Natural killer cell treated with Interleukin-12 subunit alpha and Interleukin-12 subunit beta and Interleukin-15 and Interleukin-18, amount 100 ng/mL, for 72 hours (primary cell): Measurements from ENCODE around the gene PITHD1. TPM values are rescaled to one million over a fixed set of nuclear protein-coding genes. Genes with fewer than 3 reads are reported as not detected.
A peak's percentile ranks its signal among the peaks of the same experiment; 100 is the strongest.
"Not testable (repeated sequence)": the region's sequence is repeated elsewhere in the genome, so short reads cannot be mapped to it uniquely, and the experiment has no call there.

ENCODE experiments used
- ATAC-seq, 2 donors: fragments of 150-1000 bp; cut with Tn5 transposase in 1 of 2; sonication (Bioruptor Pico), chemical (Tn5 transposase) in 1 of 2; 2 replicates each; pipeline ENCODE4 v1.10.0; 2021
- DNase-seq: peaks from one replicate; pipeline ENCODE4 v3.0.0; 2022; ENCODE audit warnings: low spot score
- H3K27ac Mint-ChIP-seq, 2 donors: 1 replicate in 1 of 2; 2 replicates in 1 of 2; pipeline ENCODE4 v1.8.0; 2022; ENCODE audit warnings: mixed read lengths in 2 of 2, mild to moderate bottlenecking in 1 of 2, moderate library complexity in 1 of 2
- H3K27me3 Mint-ChIP-seq, 2 donors: 1 replicate in 1 of 2; 2 replicates in 1 of 2; pipeline ENCODE4 v1.8.0; 2022; ENCODE audit warnings: mixed read lengths in 2 of 2
- H3K36me3 Mint-ChIP-seq: one replicate; pipeline ENCODE4 v1.8.0; 2022; ENCODE audit warnings: mixed read lengths
- H3K4me1 Mint-ChIP-seq, 2 donors: 1 replicate in 1 of 2; 2 replicates in 1 of 2; pipeline ENCODE4 v1.8.0; 2022; ENCODE audit warnings: low read depth in 2 of 2, mixed read lengths in 2 of 2, mild to moderate bottlenecking in 1 of 2
- H3K4me3 Mint-ChIP-seq: one replicate; pipeline ENCODE4 v1.8.0; 2022; ENCODE audit warnings: mixed read lengths
- H3K9me3 Mint-ChIP-seq: 2 replicates; pipeline ENCODE4 v1.8.0; 2022; ENCODE audit warnings: mixed read lengths
- total RNA-seq, 2 donors: library from RNA; stranded (reverse); gene quantifications; one replicate each; pipeline ENCODE4 v1.2.3, GENCODE V29; 2022

Gene PITHD1, protein sequence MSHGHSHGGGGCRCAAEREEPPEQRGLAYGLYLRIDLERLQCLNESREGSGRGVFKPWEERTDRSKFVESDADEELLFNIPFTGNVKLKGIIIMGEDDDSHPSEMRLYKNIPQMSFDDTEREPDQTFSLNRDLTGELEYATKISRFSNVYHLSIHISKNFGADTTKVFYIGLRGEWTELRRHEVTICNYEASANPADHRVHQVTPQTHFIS
- total RNA-seq: 10 to 100 TPM; 68.6 to 77.7 TPM

DNA sequence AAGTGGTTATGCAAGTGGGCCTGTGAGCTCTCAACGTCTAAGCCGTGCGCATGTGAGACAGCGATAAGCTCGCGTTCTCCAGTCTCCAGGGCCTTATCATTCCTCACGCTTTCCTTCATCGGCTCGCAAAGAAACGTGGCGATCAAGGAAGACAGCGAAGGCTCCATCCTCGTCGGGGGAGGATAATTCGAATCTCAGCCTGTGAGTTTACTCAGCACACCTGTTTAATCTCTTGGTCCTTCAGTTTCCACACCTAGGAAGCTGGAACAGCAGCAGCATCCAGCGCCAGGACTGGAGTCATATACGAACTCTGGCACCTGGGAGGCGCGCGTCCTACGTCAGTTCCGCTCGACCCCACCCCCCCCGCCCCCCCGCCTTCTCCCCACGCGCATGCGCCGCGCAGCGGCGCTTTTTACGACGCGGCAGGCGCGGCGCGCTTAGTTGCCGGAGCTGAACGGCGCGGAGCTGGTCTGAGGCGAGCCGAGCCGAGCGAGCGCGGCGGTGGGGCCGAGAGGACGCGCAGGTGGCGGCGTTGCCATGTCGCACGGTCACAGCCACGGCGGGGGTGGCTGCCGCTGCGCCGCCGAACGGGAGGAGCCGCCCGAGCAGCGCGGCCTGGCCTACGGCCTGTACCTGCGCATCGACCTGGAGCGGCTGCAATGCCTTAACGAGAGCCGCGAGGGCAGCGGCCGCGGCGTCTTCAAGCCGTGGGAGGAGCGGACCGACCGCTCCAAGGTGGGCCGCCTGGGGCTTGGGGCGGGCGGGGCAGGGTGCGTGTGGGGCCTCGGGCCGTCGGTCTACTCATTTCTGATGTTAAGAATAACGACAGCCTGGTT is at the start of gene PITHD1:
TSS of gene PITHD1 (plus strand) at position 440 of the 836 bp plus-strand sequence. CDS start at position 538, 98 bp downstream.
- peak within 1 kb of the TSS; percentile 84 to 93 for H3K27ac Mint-ChIP-seq
- ATAC-seq: peak; percentile 92 to 93
- peak within 1 kb of the TSS; percentile 89 for H3K4me3 Mint-ChIP-seq
- H3K36me3 Mint-ChIP-seq: no peaks in the 10 kb centered on the region
- peak; percentile 87 for DNase-seq
- H3K27me3 Mint-ChIP-seq: no peaks in the 10 kb centered on the region
- peaks cover 19 to 25% of the 10 kb centered on the region in 2 donors for H3K4me1 Mint-ChIP-seq
- H3K9me3 Mint-ChIP-seq: no peaks in the 10 kb centered on the region

DNA sequence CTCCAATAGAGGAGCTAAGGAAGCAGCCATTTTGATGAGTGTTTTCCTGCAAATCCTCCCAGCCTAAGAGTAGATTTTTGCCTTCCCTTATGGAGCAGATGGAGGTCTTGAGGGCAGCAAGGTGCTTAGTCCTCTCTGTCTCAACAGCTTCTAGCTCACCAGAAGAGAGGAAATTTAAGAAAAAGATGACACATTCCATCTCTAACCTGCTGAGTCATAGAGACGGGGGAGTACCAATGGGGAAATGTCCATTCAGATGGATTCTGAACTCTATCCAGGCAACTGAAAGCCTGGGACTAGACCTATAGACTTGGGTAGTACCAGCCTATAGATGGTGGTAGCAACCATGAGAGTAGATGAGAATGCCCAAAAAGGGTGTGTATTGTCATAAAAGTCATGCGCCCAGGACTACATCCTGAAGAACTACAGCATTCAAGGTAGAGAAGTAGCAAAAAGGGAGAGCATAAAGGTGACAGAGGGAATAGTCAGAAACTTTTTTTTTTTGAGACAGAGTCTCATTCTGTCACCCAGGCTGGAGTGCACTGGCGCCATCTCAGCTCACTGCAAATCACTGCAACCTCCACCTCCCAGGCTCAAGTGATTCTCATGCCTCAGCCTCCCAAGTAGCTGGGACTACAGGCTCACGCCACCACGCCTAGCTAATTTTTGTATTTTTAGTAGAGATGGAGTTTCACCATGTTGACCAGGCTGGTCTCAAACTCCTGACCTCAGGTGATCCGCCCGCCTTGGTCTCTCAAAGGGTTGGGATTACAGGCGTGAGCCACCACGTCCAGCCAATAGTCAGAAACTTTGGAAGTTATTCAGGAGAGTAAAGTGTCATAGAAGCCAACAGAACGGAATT is 45.6 kb upstream of the PITHD1 start:
- H3K36me3 Mint-ChIP-seq: no peaks in the 10 kb centered on the region
- DNase-seq (no peak), ATAC-seq (no peak)
- H3K9me3 Mint-ChIP-seq: no peaks in the 10 kb centered on the region
- H3K4me3 Mint-ChIP-seq: no peak overlapping the region
- H3K27ac Mint-ChIP-seq: peak overlapping the region in 1 of 2 donors; percentile 3
- peaks cover 19 to 23% of the 10 kb centered on the region in 2 donors for H3K4me1 Mint-ChIP-seq
- no peaks in the 10 kb centered on the region for H3K27me3 Mint-ChIP-seq

DNA sequence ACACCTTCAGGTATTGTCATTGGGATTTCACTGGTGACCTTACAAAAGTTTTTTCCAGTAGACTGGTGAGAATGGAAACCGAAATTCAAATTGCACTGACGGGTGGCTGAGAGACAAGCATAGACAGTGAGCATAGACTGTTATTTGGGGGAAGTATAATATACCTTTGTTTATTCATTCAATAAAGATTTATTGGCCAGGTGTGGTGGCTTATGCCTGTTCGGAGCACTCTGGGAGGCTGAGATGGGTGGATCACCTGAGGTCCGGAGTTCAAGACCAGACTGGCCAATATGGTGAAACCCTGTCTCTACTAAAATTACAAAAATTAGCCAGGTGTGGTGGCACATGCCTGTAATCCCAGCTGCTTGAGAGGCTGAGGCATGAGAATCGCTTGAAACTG is 44.9 kb upstream of the PITHD1 start:
- H3K4me1 Mint-ChIP-seq: peaks cover 19 to 21% of the 10 kb centered on the region in 2 donors
- H3K36me3 Mint-ChIP-seq, H3K4me3 Mint-ChIP-seq, H3K27me3 Mint-ChIP-seq, DNase-seq, ATAC-seq, H3K9me3 Mint-ChIP-seq: not testable (repeated sequence)
- H3K27ac Mint-ChIP-seq: peak overlapping the region in 1 of 2 donors; percentile 3

DNA sequence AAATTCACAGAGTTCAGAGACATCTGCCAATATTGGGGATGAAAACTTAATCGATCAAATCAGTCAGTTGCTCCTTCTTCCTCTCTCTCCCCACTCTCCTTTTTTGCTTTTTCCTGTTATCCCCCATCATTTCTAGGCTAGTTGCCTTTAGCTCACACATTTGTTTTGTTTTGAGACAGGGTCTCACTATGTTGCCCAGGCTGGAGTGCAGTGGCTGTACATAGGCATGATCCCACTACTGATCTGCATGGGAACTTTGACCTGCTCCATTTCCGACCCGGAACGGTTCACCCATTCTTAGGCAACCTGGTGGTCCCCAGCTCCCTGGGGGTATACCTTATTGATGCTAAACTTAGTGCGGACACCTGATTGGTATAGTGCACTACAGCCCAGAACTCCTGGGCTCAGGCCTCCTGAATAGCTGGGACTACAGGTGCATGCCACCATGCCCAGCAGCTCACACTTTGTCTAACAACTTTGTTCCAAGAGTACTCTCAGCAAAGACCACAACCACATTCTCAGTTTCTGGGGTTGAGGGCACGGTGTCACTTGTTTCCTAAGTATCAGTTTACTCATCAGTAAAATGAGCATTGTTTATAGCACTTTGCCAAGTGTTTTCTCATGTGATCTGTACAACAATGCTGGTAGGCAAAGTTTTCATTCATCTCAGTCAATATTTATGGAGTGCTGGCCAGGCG is 41.6 kb upstream of the PITHD1 start:
- ATAC-seq (peak; percentile 61 to 71), DNase-seq (no peak)
- Mint-ChIP-seq H3K9me3 (no peaks in the 10 kb centered on the region), H3K4me3 (no peak overlapping the region), H3K4me1 (peaks cover 16% of the 10 kb centered on the region in 2 donors), H3K27me3 (no peaks in the 10 kb centered on the region), H3K36me3 (no peaks in the 10 kb centered on the region), H3K27ac (peak overlapping the region in 1 of 2 donors; percentile 28)

DNA sequence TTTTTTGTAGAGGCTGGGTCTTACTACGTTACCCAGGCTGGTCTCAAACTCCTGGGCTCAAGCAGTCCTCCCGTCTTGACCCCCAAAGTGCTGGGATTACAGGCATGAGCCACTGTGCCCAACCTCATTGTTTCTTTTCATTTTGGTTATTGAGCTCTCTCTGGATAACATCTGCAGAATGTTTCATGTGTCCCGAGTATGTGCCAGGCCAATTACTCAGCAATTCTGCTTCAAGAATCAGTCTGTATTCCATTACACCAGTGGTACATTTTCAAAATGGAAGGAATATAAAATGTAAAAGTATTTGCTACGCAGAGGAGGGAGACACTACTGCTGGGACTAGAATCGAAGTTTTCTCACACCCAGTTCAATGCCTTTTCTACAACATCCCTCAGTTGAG is 36.6 kb upstream of the PITHD1 start:
- Mint-ChIP-seq H3K36me3 (peaks cover 6% of the 10 kb centered on the region), H3K4me1 (peaks cover 32 to 34% of the 10 kb centered on the region in 2 donors), H3K27me3 (no peaks in the 10 kb centered on the region), H3K4me3 (peak overlapping the region; percentile 94), H3K9me3 (no peaks in the 10 kb centered on the region), H3K27ac (peak overlapping the region; percentile 86 to 89)
- DNase-seq: no peak
- no peak for ATAC-seq

DNA sequence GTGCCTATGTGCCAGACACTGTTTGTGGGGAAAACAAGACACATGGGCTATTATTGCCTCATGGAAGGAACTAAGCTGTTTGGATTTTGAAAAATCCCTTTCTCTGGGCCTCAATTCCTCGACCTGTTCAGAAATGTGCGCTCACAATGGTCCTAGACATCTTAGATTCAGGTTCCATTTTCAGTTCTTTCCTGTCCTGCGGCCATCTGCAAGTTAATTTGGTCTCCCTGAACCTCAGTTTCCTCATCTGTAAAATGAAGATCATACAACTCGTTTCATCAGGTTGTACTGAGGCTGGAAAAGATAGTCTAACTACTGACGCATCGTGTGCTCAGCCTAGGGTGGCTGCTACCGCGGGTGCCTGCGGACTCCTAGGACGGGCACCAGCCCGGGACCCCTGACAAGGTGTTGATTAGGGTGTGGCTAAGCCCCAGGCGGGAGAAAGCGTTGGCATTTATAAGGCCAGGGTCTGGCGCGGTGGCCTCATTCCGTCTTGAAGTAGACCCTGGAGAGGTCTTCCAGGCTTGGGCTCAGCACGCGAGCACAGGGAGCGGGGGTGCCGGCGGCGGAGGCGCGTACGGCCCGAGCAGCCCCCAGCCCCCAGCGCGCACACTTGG is 35.4 kb upstream of the PITHD1 start:
- peak; percentile 41 to 53 for ATAC-seq
- peak overlapping the region; percentile 86 to 89 for H3K27ac Mint-ChIP-seq
- no peaks in the 10 kb centered on the region for H3K27me3 Mint-ChIP-seq
- no peak for DNase-seq
- peaks cover 13% of the 10 kb centered on the region for H3K36me3 Mint-ChIP-seq
- peak overlapping the region; percentile 94 for H3K4me3 Mint-ChIP-seq
- peaks cover 40 to 42% of the 10 kb centered on the region in 2 donors for H3K4me1 Mint-ChIP-seq
- no peaks in the 10 kb centered on the region for H3K9me3 Mint-ChIP-seq

DNA sequence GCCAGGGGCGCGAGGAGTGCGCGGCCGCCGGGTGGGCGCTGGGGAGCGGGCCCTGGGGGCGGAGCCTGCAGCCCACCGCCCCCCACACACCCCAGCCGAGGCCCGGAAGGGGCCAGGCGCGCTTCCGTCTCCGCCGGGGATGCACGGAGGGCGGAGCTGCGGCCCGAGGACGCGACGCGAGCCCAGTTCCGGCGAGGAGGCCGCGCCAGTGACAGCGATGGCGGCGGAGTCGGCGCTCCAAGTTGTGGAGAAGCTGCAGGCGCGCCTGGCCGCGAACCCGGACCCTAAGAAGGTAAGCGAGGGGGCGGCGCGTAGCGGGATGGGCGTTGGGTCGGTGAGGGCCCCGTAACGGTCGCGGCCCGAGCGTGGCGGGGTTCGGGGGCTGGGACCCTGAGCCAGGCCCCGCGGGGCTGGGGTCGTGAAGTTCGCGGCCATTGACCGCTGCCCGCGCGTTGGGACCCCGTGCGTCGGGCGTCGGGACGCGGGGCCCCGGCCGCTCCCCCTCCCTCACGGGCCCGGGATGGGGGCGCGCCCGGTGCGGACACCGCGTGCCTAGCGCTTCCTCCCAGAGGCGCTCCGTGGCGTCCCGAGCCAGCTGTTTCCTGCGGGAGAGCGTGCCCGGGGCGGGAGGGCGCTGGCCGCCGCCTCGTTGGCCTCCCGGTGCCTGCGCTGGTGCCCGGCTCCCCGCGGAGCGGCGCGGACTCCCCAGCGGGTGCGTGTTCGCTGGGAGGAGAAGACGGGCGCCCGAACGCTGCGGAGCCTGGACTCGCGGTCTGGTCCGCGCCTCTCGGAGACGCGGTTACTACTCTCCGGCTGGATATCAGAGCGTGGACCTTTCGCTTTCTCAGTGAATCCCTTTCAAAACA is 34.7 kb upstream of the PITHD1 start, which contains the start of gene ELOA:
TSS of gene ELOA (plus strand) at position 185 of the 866 bp plus-strand sequence. CDS start at position 218, 33 bp downstream.
- Mint-ChIP-seq H3K4me1 (peaks cover 48 to 50% of the 10 kb centered on the region in 2 donors), H3K4me3 (peak within 1 kb of the TSS; percentile 94), H3K27ac (peak within 1 kb of the TSS; percentile 86 to 89), H3K9me3 (no peaks in the 10 kb centered on the region), H3K36me3 (peaks cover 13% of the 10 kb centered on the region), H3K27me3 (no peaks in the 10 kb centered on the region)
- DNase-seq (peak; percentile 85), ATAC-seq (peak; percentile 97)

DNA sequence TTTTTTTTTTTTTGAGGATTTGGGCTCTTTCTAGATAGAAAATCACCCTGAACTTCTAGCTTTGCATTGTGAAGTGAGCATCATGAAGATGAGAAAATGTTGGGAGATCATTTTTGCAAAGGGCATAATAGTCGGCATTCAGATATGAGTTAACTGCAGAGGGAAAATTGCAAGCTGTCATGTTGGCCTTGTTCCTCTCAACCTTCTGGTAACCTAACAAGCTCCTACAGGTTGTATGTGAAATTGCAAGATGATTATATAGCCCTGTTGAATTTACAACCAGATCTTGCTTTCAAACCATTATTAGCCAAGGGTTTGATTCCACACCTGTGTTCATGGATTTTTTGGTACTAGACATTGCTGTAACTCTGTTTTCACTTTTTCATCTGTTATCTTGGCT is 32.7 kb upstream of the PITHD1 start:
- DNase-seq (no peak), ATAC-seq (no peak)
- peaks cover 14% of the 10 kb centered on the region for H3K36me3 Mint-ChIP-seq

DNA sequence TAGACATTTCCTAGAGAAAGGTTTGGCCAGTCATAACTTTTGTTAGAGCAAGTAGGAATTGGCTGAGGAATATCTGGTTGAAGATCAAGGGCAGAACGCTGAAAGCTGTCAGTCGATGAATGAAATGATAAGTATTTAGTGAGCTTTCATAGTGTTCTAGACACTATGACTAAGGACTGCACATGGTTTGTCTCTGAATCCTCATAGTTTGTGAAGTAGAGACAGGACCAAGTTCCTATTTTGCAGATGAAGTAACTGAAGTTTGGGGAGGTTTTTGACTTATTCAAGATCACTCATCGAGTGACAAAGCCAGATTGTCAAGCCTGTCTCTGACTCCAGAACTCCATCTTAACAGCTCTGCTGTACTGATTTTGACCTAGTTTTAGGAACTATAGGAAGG is 30.2 kb upstream of the PITHD1 start:
- Mint-ChIP-seq H3K27me3 (no peaks in the 10 kb centered on the region), H3K27ac (peak overlapping the region; percentile 33 to 77), H3K36me3 (peaks cover 27% of the 10 kb centered on the region), H3K4me3 (peak overlapping the region; percentile 26), H3K4me1 (peaks cover 48 to 55% of the 10 kb centered on the region in 2 donors), H3K9me3 (no peaks in the 10 kb centered on the region)
- no peak for ATAC-seq
- no peak for DNase-seq

More for the DNA sequence above, 32.7 kb upstream of the PITHD1 start:
- Mint-ChIP-seq H3K27me3 (no peaks in the 10 kb centered on the region), H3K4me3 (peak overlapping the region; percentile 88), H3K27ac (peak overlapping the region; percentile 75 to 88), H3K9me3 (no peaks in the 10 kb centered on the region), H3K4me1 (peaks cover 55 to 59% of the 10 kb centered on the region in 2 donors)

DNA sequence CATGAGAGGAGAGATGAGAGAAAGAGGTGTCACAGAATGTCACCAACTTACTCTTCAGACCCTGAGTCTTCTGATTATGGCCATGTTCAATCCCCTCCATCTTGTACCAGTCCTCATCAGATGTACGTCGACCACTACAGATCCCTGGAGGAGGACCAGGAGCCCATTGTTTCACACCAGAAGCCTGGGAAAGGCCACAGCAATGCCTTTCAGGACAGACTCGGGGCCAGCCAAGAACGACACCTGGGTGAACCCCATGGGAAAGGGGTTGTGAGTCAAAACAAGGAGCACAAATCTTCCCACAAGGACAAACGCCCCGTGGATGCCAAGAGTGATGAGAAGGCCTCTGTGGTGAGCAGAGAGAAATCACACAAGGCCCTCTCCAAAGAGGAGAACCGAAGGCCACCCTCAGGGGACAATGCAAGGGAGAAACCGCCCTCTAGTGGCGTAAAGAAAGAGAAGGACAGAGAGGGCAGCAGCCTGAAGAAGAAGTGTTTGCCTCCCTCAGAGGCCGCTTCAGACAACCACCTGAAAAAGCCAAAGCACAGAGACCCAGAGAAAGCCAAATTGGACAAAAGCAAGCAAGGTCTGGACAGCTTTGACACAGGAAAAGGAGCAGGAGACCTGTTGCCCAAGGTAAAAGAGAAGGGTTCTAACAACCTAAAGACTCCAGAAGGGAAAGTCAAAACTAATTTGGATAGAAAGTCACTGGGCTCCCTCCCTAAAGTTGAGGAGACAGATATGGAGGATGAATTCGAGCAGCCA is 27.0 kb upstream of the PITHD1 start:
- no peaks in the 10 kb centered on the region for H3K27me3 Mint-ChIP-seq
- H3K27ac Mint-ChIP-seq: no peak overlapping the region
- H3K4me3 Mint-ChIP-seq: no peak overlapping the region
- H3K4me1 Mint-ChIP-seq: peaks cover 33 to 38% of the 10 kb centered on the region in 2 donors
- ATAC-seq (no peak), DNase-seq (no peak)
- peaks cover 46% of the 10 kb centered on the region for H3K36me3 Mint-ChIP-seq
- H3K9me3 Mint-ChIP-seq: no peaks in the 10 kb centered on the region

DNA sequence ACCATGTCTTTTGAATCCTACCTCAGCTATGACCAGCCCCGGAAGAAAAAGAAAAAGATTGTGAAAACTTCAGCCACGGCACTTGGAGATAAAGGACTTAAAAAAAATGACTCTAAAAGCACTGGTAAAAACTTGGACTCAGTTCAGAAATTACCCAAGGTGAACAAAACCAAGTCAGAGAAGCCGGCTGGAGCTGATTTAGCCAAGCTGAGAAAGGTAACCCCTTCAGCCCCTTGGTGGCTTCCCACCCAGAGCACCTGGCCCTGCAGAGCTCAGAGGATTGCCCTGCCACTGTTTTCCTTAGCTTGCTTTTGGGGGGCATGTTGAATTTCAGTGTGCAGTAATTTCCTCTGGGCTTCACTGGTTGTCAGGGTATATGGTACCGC is 26.4 kb upstream of the PITHD1 start:
- H3K4me1 Mint-ChIP-seq: peaks cover 31 to 35% of the 10 kb centered on the region in 2 donors
- H3K27ac Mint-ChIP-seq: no peak overlapping the region
- H3K27me3 Mint-ChIP-seq: no peaks in the 10 kb centered on the region
- peaks cover 43% of the 10 kb centered on the region for H3K36me3 Mint-ChIP-seq
- no peak overlapping the region for H3K4me3 Mint-ChIP-seq
- DNase-seq: no peak
- H3K9me3 Mint-ChIP-seq: no peaks in the 10 kb centered on the region
- no peak for ATAC-seq
